Neural progenitor cell (in vitro differentiated cells): Measurements from ENCODE around the gene DOK5.

ENCODE experiments used
- EZH2phosphoT487 ChIP-seq: fragments of 200-600 bp; sonication (generic); IDR thresholded peaks from 2 replicates; pipeline ENCODE4 v1.6.1; 2017; ENCODE audit warnings: antibody characterized with exemption
- TF ChIP-seq, protein P1 (sequence below): fragments of 200-600 bp; sonication (generic); IDR thresholded peaks from 2 replicates; pipeline ENCODE4 v1.5.1; 2017; ENCODE audit warnings: antibody characterized with exemption, mild to moderate bottlenecking

DNA sequence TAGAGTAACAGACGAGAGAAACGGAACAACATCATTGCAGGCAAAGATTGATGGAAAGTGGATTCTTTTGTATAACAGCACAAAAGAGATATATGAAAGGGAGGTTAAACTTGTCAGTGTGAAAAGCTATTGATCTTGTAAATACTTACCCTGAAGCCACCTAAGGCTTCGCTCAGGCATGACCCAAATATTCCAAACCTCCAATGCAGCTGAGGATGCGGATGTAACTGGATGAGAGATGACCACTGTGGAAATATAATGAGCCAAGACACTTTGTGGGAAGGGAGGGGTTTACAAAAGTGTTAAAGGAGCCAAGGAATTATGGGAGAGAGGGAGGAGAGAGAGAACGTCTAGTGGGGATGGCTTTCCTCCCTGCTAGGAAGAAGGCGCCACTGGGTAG lies 112.0 kb downstream of the DOK5 start:
- TF ChIP-seq, protein P1, sequence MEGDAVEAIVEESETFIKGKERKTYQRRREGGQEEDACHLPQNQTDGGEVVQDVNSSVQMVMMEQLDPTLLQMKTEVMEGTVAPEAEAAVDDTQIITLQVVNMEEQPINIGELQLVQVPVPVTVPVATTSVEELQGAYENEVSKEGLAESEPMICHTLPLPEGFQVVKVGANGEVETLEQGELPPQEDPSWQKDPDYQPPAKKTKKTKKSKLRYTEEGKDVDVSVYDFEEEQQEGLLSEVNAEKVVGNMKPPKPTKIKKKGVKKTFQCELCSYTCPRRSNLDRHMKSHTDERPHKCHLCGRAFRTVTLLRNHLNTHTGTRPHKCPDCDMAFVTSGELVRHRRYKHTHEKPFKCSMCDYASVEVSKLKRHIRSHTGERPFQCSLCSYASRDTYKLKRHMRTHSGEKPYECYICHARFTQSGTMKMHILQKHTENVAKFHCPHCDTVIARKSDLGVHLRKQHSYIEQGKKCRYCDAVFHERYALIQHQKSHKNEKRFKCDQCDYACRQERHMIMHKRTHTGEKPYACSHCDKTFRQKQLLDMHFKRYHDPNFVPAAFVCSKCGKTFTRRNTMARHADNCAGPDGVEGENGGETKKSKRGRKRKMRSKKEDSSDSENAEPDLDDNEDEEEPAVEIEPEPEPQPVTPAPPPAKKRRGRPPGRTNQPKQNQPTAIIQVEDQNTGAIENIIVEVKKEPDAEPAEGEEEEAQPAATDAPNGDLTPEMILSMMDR = no peak
- TF ChIP-seq EZH2phosphoT487 = no peak
